Cortex of kidney (tissue), 1 donor: Measurements from ENCODE around the gene FAM107A.

ENCODE experiments used
- DNase-seq: peaks from one replicate; lab custom pipeline; 2025; lab: John Stamatoyannopoulos, UW

FAM107A gene

GRCh38 chr3:58567251-58567515 is 10.0 kb downstream of the FAM107A start:
- no peak for DNase-seq

GRCh38 chr3:58566398-58567250 is 10.6 kb downstream of the FAM107A start:
- no peak for DNase-seq

- no peak for DNase-seq
Measured at GRCh38 chr3:58565621-58566397, 11.4 kb downstream of the FAM107A start.

- no peak for DNase-seq
Measured at GRCh38 chr3:58564456-58565160, 12.6 kb downstream of the FAM107A start.

GRCh38 chr3:58564054-58564453 is 13.1 kb downstream of the FAM107A start:
- no peak for DNase-seq

GRCh38 chr3:58563386-58564035 is 13.7 kb downstream of the FAM107A start:
- DNase-seq = no peak

- no peak for DNase-seq
Measured at GRCh38 chr3:58562498-58562897, 14.7 kb downstream of the FAM107A start.

- no peak for DNase-seq
Measured at GRCh38 chr3:58560771-58561311, 16.4 kb downstream of the FAM107A start.

GRCh38 chr3:58559586-58559985 is 17.6 kb downstream of the FAM107A start:
- DNase-seq = no peak

- no peak for DNase-seq
Measured at GRCh38 chr3:58557491-58557890, 19.7 kb downstream of the FAM107A start.

GRCh38 chr3:58556761-58557221 is 20.4 kb downstream of the FAM107A start:
- DNase-seq = no peak

- DNase-seq = no peak
Measured at GRCh38 chr3:58556001-58556400, 21.2 kb downstream of the FAM107A start.

- no peak for DNase-seq
Measured at GRCh38 chr3:58555203-58555602, 22.0 kb downstream of the FAM107A start.

- DNase-seq = no peak
Measured at GRCh38 chr3:58553003-58553402, 24.2 kb downstream of the FAM107A start.

- DNase-seq = no peak
Measured at GRCh38 chr3:58551636-58552180, 25.5 kb downstream of the FAM107A start.

- DNase-seq = no peak
Measured at GRCh38 chr3:58544541-58544940, 32.6 kb downstream of the FAM107A start.

GRCh38 chr3:58540176-58540858 is 36.9 kb downstream of the FAM107A start:
- DNase-seq = no peak

- no peak for DNase-seq
Measured at GRCh38 chr3:58539626-58540025, 37.6 kb downstream of the FAM107A start.

GRCh38 chr3:58537412-58538301 is 39.5 kb downstream of the FAM107A start:
- no peak for DNase-seq
